Measurements from ENCODE around the gene JMJD1C.

Gene JMJD1C

DNA sequence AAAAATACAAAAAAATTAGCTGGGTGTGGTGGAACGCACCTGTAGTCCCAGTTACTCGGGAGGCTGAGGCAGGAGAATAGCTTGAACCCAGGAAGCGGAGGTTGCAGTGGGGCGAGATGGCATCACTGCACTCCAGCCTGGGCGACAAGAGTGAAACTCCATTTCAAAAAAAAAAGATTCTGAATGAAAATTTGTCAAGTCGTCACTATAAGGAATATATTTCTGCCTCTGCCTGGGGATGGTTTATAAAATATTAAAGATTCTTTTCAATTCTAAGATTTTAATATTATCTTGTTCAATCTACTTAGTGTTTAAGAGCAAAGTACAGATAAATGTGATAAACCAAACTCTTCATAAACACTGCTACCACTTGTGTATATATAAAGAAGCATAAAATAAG lies 185.4 kb downstream of the JMJD1C start:
- H3K9me3 ChIP-seq (ENCODE audit: control insufficient read depth in 1 of 2, low read length in 2 of 2): no peaks in the 10 kb centered on the region

DNA sequence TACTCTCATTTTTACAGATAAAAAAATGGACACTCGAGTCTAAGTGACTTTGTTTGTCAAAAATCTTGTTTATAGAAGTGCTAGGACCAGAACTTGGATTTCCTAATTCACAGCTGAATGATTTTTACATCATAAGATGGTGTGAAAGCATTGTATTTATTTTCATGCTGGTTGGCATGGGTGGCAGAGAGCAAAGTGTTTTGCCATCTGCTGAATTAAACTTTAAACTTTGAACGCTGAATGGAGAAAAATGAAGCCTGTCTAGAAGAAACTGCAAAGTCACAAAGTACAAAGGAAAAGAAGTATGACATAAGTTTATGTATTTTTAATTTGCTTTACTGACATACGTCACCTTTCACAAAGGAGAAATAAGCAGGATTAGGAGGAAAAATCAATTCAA lies 190.7 kb downstream of the JMJD1C start:
- Histone ChIP-seq H3K36me3 (ENCODE audit: control insufficient read depth in 1 of 2, insufficient read depth in 2 of 2, low read length in 2 of 2) (no peaks in the 10 kb centered on the region), H3K27ac (ENCODE audit: low read length) (no peak overlapping the region), H3K9me3 (ENCODE audit: control insufficient read depth in 1 of 2, low read length in 2 of 2) (no peaks in the 10 kb centered on the region), H3K4me3 (ENCODE audit: low read depth in 1 of 2, low read length in 2 of 2) (no peak overlapping the region), H3K4me1 (ENCODE audit: control insufficient read depth in 1 of 2, insufficient read depth in 2 of 2, low read length in 2 of 2) (peaks cover 0 to 14% of the 10 kb centered on the region in 2 donors), H3K27me3 (ENCODE audit: low read depth, low read length) (no peaks in the 10 kb centered on the region)

More for the DNA sequence above, 185.4 kb downstream of the JMJD1C start:
- no peaks in the 10 kb centered on the region for H3K27me3 ChIP-seq (ENCODE audit: low read depth, low read length)
- H3K36me3 ChIP-seq (ENCODE audit: control insufficient read depth in 1 of 2, insufficient read depth in 2 of 2, low read length in 2 of 2): no peaks in the 10 kb centered on the region
- H3K4me3 ChIP-seq (ENCODE audit: low read depth in 1 of 2, low read length in 2 of 2): no peak overlapping the region
- H3K4me1 ChIP-seq (ENCODE audit: control insufficient read depth in 1 of 2, insufficient read depth in 2 of 2, low read length in 2 of 2): no peaks in the 10 kb centered on the region
- H3K27ac ChIP-seq (ENCODE audit: low read length): no peak overlapping the region

DNA sequence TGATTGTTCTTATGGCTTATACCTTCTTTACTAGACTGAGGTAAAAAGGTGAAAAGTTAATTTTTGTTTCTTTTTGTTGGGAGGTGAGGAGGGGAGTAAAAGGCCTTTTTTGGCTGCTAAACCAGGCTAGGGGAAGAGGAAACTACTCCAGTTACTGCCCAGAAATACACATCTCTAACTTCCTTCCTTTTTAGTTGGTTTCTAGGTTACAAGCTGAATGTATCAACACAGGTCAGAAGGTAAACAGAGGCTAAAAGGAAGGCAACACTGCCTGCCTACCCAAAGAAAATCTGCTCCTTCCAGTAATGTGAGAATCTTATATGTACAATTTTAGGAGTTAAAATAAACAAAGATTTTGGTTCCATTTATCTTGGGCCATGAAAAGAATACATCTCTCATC lies 192.2 kb downstream of the JMJD1C start:
- Histone ChIP-seq H3K36me3 (ENCODE audit: control insufficient read depth in 1 of 2, insufficient read depth in 2 of 2, low read length in 2 of 2) (peaks cover 0 to 5% of the 10 kb centered on the region in 2 donors), H3K27ac (ENCODE audit: low read length) (peak overlapping the region; percentile 39), H3K27me3 (ENCODE audit: low read depth, low read length) (no peaks in the 10 kb centered on the region), H3K9me3 (ENCODE audit: control insufficient read depth in 1 of 2, low read length in 2 of 2) (no peaks in the 10 kb centered on the region), H3K4me3 (ENCODE audit: low read depth in 1 of 2, low read length in 2 of 2) (no peak overlapping the region), H3K4me1 (ENCODE audit: control insufficient read depth in 1 of 2, insufficient read depth in 2 of 2, low read length in 2 of 2) (peaks cover 0 to 17% of the 10 kb centered on the region in 2 donors)

DNA sequence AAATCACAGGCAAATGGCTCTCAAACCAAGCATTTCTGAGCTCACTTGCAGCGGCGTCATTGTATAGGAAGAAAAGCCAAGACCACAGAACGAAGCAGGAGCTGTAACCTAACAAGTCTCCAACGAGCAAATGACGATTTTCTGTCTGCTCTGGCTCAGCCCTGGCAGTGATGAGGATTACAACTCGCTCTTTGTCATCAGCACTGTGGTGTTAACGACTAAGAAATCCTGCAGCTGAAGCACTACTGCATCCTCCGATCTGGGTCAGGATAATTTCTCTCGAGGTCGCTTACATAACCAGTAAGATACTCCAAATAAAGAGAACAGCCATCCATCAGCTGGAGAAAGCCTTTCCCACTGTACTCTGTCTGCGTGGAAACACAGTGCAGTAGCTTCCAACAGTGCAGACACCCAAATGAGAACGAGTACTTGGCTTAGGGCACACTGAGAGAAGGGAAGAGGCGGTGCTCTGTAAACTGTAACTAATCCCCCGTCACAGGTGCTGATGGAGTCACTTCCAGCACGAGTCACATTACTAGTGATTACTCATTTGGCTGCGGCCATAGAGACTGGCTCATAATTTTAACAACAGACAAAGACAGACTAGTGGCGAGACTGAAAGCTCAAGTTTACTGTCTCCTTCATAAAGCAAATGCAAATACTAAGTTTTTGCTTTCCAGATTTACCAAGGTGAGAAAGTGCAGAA lies 196.8 kb downstream of the JMJD1C start:
- peaks cover 0 to 17% of the 10 kb centered on the region in 2 donors for H3K36me3 ChIP-seq (ENCODE audit: control insufficient read depth in 1 of 2, insufficient read depth in 2 of 2, low read length in 2 of 2)
- H3K4me3 ChIP-seq (ENCODE audit: low read depth in 1 of 2, low read length in 2 of 2): peak overlapping the region; percentile 66 to 96
- no peaks in the 10 kb centered on the region for H3K27me3 ChIP-seq (ENCODE audit: low read depth, low read length)
- H3K27ac ChIP-seq (ENCODE audit: low read length): peak overlapping the region; percentile 95
- H3K4me1 ChIP-seq (ENCODE audit: control insufficient read depth in 1 of 2, insufficient read depth in 2 of 2, low read length in 2 of 2): peaks cover 0 to 20% of the 10 kb centered on the region in 2 donors
- H3K9me3 ChIP-seq (ENCODE audit: control insufficient read depth in 1 of 2, low read length in 2 of 2): no peaks in the 10 kb centered on the region

DNA sequence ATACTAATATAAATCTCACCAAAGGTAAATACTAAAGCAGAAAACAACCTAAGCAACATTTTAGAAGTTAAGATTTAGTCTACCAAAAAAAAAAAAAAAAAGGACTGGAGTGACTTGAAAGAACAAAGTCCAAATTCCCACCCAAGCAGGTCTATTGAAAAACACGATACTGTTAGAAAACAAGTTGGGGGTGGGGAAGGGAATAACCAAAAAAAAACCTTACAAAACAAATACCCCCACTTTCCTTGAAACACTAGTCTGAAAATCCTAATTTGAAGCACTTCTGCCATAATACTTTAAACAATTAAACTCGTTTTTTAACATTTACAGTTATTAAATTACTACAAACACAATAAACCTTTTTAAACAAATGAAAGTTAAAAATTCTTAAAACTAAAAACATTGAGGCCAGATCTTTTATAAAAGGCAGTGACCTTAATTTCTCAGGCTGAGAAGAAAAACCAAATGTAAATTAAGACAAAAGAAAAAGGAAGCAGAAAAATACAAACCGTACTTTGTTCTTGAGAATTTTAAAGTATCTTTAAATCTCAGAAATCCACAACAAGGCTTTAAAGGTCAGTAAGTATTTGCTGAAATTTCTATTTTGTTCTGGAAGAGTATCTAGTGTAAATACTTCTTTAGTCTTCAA lies 197.5 kb downstream of the JMJD1C start:
- peaks cover 0 to 14% of the 10 kb centered on the region in 2 donors for H3K4me1 ChIP-seq (ENCODE audit: control insufficient read depth in 1 of 2, insufficient read depth in 2 of 2, low read length in 2 of 2)
- H3K27me3 ChIP-seq (ENCODE audit: low read depth, low read length): no peaks in the 10 kb centered on the region
- peak overlapping the region; percentile 66 to 96 for H3K4me3 ChIP-seq (ENCODE audit: low read depth in 1 of 2, low read length in 2 of 2)
- H3K9me3 ChIP-seq (ENCODE audit: control insufficient read depth in 1 of 2, low read length in 2 of 2): no peaks in the 10 kb centered on the region
- peak overlapping the region; percentile 95 for H3K27ac ChIP-seq (ENCODE audit: low read length)
- peaks cover 0 to 17% of the 10 kb centered on the region in 2 donors for H3K36me3 ChIP-seq (ENCODE audit: control insufficient read depth in 1 of 2, insufficient read depth in 2 of 2, low read length in 2 of 2)

DNA sequence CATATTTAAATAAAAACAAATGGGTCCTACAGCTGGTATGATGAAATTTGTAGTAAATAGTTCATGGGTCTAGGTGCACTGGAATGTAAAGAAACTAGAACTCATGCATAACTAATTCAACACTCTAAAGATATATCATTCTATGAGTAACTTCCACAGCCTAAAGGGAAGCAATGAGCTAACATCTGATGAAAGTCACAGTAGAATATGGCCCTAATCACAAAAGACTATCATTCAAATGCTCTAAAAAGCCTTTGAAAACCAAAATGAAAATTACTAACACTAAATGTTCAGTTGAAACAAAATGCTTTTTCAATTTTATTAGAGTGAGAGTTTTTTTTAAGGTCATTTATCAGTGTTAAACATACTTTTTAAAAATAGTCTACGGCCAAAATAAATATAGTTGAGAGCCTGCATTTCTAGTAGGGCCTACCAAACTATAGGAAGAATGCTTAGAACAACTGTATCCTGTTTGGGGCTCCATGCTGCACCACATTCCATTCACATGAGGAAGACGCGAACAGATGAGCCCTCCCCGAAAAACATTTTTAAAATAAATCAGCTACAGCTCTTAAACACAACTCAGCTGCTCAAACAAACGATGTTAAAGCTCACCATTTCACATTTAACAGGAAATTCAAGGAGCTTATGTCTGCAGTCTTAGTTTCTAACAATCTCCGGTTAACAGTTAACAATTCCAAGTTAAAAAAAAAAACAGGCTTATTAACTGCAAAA lies 198.2 kb downstream of the JMJD1C start:
- Histone ChIP-seq H3K36me3 (ENCODE audit: control insufficient read depth in 1 of 2, insufficient read depth in 2 of 2, low read length in 2 of 2) (peaks cover 0 to 17% of the 10 kb centered on the region in 2 donors), H3K9me3 (ENCODE audit: control insufficient read depth in 1 of 2, low read length in 2 of 2) (no peaks in the 10 kb centered on the region), H3K27me3 (ENCODE audit: low read depth, low read length) (no peaks in the 10 kb centered on the region), H3K4me1 (ENCODE audit: control insufficient read depth in 1 of 2, insufficient read depth in 2 of 2, low read length in 2 of 2) (peaks cover 4 to 19% of the 10 kb centered on the region in 2 donors), H3K27ac (ENCODE audit: low read length) (peak overlapping the region; percentile 95), H3K4me3 (ENCODE audit: low read depth in 1 of 2, low read length in 2 of 2) (peak overlapping the region; percentile 66 to 96)

DNA sequence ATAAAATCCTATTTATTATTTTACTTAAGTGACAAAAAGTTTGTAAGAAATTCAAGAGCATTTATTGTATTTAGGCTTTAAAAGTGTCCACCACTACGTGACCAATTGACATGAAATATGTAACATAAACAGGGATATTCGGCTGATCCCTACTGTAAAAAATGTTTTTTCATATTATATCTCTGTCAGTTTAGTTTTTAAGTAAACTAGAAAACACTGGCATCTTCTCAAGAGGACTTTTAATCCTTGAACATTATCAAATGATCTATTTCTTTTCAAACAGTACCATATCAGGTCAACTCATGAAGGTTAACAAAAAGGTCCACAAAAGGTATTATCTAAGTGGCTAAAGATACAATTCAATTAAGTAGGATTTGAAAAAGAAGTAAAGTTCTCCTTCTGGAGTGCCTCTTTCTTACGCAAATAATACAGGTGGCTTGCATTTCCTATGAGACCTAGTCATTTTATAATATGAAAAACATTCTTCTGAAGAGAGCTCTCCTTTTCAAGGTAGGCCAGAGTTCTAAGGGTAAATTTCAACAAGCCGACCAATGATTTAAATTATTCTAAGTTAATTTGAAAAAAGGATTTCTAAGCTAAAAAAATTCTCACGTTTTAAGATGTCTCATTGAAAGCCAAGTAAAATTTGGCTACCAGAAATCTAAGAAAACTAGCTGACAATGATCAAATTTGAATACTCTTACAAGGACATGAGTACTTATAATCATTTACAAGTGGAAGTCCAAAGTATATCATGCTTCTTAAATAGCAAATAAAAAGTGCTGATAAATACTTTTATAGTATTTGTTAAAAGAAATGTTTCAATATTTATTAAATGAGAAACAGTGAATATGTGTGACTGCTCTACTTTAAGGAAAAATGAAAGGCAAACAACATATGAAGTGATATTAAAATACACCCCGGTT lies 199.1 kb downstream of the JMJD1C start:
- Histone ChIP-seq H3K4me1 (ENCODE audit: control insufficient read depth in 1 of 2, insufficient read depth in 2 of 2, low read length in 2 of 2) (peaks cover 7 to 25% of the 10 kb centered on the region in 2 donors), H3K27me3 (ENCODE audit: low read depth, low read length) (no peaks in the 10 kb centered on the region), H3K36me3 (ENCODE audit: control insufficient read depth in 1 of 2, insufficient read depth in 2 of 2, low read length in 2 of 2) (peaks cover 0 to 17% of the 10 kb centered on the region in 2 donors), H3K9me3 (ENCODE audit: control insufficient read depth in 1 of 2, low read length in 2 of 2) (no peaks in the 10 kb centered on the region), H3K27ac (ENCODE audit: low read length) (peak overlapping the region; percentile 95), H3K4me3 (ENCODE audit: low read depth in 1 of 2, low read length in 2 of 2) (peak overlapping the region; percentile 66 to 96)

DNA sequence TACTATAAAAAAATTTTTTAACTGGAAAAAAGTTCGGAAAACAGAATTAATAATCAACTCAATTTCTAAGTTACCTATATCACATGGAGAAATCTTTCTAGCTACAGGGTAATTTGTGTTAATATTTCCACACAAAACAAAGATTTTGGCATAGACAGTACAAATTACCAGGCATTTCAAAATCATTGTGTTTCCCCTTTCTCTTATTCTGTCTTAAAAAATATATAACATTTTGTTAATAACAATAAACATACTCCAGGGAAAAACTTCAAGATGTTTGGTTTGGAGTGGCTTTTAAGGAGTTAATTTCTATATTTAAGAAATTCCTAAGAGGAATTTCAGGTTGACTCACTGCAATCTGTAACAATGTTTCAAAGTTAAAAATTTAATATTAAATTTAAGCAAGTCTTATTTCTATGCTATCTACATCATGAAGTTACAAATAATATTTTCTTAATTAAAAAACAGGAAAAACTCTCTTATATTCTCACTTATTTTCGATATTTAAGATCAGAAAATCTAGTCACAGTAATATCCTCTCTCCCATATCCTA lies 200.0 kb downstream of the JMJD1C start:
- Histone ChIP-seq H3K4me1 (ENCODE audit: control insufficient read depth in 1 of 2, insufficient read depth in 2 of 2, low read length in 2 of 2) (peaks cover 7 to 31% of the 10 kb centered on the region in 2 donors), H3K36me3 (ENCODE audit: control insufficient read depth in 1 of 2, insufficient read depth in 2 of 2, low read length in 2 of 2) (peaks cover 0 to 17% of the 10 kb centered on the region in 2 donors), H3K27me3 (ENCODE audit: low read depth, low read length) (no peaks in the 10 kb centered on the region), H3K9me3 (ENCODE audit: control insufficient read depth in 1 of 2, low read length in 2 of 2) (no peaks in the 10 kb centered on the region), H3K27ac (ENCODE audit: low read length) (peak overlapping the region; percentile 95), H3K4me3 (ENCODE audit: low read depth in 1 of 2, low read length in 2 of 2) (peak overlapping the region; percentile 66 to 96)

DNA sequence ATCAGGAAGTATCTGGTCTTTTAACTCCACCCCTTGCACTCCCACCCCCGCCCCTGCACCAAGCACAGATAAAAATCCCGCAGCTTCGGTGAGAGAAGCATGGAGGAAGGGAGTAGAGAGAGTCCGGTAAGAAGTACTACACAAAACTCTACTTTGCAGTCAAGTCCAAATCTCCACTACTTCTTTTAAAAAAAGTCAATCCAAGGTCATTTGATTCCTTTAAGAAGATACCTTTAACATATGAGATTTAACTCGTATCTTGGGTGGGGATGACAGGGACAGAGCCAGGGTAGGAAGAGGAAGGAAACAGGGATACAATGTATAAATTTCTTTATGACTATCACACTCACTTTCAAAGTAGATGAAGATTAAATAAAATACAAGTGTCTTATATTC lies 200.6 kb downstream of the JMJD1C start:
- Histone ChIP-seq H3K36me3 (ENCODE audit: control insufficient read depth in 1 of 2, insufficient read depth in 2 of 2, low read length in 2 of 2) (peaks cover 0 to 17% of the 10 kb centered on the region in 2 donors), H3K4me1 (ENCODE audit: control insufficient read depth in 1 of 2, insufficient read depth in 2 of 2, low read length in 2 of 2) (peaks cover 7 to 31% of the 10 kb centered on the region in 2 donors)

DNA sequence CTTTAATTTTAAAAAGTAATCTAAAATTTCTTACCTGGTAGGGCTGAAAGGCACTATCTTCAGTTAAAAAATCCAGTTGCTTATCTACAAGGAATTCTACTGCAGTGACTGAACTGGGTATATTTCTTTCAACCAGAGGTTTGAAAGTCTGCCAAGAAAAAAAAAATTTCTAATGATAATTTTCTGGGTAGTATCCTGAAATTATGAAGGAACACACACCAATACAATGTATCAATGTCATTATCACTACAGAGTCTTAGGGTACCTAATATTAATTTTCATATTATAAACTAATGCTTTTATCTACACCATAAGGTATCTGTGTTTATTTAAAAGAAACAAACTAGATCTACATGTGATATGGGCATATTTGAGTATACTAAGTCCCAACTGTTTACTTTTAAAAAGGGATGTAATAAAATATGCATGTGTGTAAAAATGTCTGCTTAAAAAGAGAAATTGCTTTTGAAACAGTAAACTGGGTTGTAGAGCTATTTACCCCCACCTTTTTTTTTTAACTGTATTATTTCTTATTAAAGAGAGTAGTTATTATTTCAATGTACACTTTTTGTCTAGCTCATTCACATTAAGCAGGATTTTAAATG lies 201.1 kb downstream of the JMJD1C start:
- Histone ChIP-seq H3K4me3 (ENCODE audit: low read depth in 1 of 2, low read length in 2 of 2) (peak overlapping the region; percentile 61 to 96), H3K4me1 (ENCODE audit: control insufficient read depth in 1 of 2, insufficient read depth in 2 of 2, low read length in 2 of 2) (peaks cover 7 to 36% of the 10 kb centered on the region in 2 donors), H3K27ac (ENCODE audit: low read length) (peak overlapping the region; percentile 95), H3K9me3 (ENCODE audit: control insufficient read depth in 1 of 2, low read length in 2 of 2) (no peaks in the 10 kb centered on the region), H3K36me3 (ENCODE audit: control insufficient read depth in 1 of 2, insufficient read depth in 2 of 2, low read length in 2 of 2) (peaks cover 0 to 17% of the 10 kb centered on the region in 2 donors), H3K27me3 (ENCODE audit: low read depth, low read length) (no peaks in the 10 kb centered on the region)

More for the DNA sequence above, 200.6 kb downstream of the JMJD1C start:
- H3K27ac ChIP-seq (ENCODE audit: low read length): peak overlapping the region; percentile 95
- H3K27me3 ChIP-seq (ENCODE audit: low read depth, low read length): no peaks in the 10 kb centered on the region
- H3K9me3 ChIP-seq (ENCODE audit: control insufficient read depth in 1 of 2, low read length in 2 of 2): no peaks in the 10 kb centered on the region
- H3K4me3 ChIP-seq (ENCODE audit: low read depth in 1 of 2, low read length in 2 of 2): peak overlapping the region; percentile 61 to 96

All from muscle layer of duodenum (tissue), 2 donors.